Measurements from ENCODE around the gene LILRB5.

GRCh38 chr19:54252243-54252642 lies 4.8 kb downstream of the LILRB5 start:
- TF ChIP-seq, protein P1, sequence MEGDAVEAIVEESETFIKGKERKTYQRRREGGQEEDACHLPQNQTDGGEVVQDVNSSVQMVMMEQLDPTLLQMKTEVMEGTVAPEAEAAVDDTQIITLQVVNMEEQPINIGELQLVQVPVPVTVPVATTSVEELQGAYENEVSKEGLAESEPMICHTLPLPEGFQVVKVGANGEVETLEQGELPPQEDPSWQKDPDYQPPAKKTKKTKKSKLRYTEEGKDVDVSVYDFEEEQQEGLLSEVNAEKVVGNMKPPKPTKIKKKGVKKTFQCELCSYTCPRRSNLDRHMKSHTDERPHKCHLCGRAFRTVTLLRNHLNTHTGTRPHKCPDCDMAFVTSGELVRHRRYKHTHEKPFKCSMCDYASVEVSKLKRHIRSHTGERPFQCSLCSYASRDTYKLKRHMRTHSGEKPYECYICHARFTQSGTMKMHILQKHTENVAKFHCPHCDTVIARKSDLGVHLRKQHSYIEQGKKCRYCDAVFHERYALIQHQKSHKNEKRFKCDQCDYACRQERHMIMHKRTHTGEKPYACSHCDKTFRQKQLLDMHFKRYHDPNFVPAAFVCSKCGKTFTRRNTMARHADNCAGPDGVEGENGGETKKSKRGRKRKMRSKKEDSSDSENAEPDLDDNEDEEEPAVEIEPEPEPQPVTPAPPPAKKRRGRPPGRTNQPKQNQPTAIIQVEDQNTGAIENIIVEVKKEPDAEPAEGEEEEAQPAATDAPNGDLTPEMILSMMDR (IDR thresholded peaks at IDR 0.05), result no peak
- no peak for TF ChIP-seq POLR2A (IDR thresholded peaks at IDR 0.05)
